ENCODE data around the gene EPN2. TPM values are rescaled to one million over a fixed set of nuclear protein-coding genes. Genes with fewer than 3 reads are reported as not detected.

EPN2 gene
- total RNA-seq, 2 donors from 2014 or later: 28.7 to 47.9 TPM

DNA sequence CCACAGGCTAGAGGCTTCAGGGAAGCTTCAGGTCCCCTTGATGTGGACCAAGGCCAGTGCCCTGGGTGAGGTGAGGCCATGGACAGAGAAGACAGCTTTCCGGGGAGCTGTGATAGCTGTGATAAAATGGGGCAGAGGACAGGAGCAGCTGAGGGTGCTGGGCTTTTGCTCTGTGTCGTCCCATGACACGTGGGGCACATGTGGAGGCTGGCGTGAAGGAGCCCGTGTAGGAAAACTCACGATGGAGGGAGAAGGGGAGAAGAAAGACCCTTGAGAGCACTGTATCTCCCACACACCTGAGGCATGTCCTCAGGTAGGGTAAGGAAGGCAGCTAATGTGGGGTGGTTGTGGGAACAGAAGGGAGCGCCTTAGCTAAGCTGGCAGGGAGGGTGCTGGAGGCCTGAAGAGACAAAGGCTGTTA lies 104.1 kb downstream of the EPN2 start:
- Histone ChIP-seq H3K27me3 (replicated peaks; ENCODE audit: insufficient read depth) (no peaks in the 10 kb centered on the region), H3K9me3 (no peaks in the 10 kb centered on the region), H3K4me1 (ENCODE audit: control insufficient read depth in 1 of 2, low read depth in 2 of 2) (peaks cover 7 to 18% of the 10 kb centered on the region in 2 donors), H3K36me3 (no peaks in the 10 kb centered on the region), H3K27ac (no peak overlapping the region), H3K4me3 (no peak overlapping the region)
- TF ChIP-seq CTCF (IDR thresholded peaks at IDR 0.05): no peak
- DNase-seq (ENCODE audit: low spot score) (no peak), ATAC-seq (ENCODE audit: insufficient number of reproducible peaks, low FRiP score, low read depth) (no peak)

- no peak for TF ChIP-seq CTCF (IDR thresholded peaks at IDR 0.05)
- no peak overlapping the region for H3K27ac ChIP-seq
These were observed 104.8 kb downstream of the EPN2 start for GRCh38 chr17:19341641-19342610.

GRCh38 chr17:19342611-19343255 lies 105.6 kb downstream of the EPN2 start:
- TF ChIP-seq CTCF (IDR thresholded peaks at IDR 0.05): no peak
- ATAC-seq (ENCODE audit: insufficient number of reproducible peaks, low FRiP score, low read depth) (no peak), DNase-seq (ENCODE audit: low spot score) (no peak)
- no peaks in the 10 kb centered on the region for H3K27me3 ChIP-seq (replicated peaks; ENCODE audit: insufficient read depth)
- no peaks in the 10 kb centered on the region for H3K9me3 ChIP-seq
- peaks cover 19 to 33% of the 10 kb centered on the region in 2 donors for H3K4me1 ChIP-seq (ENCODE audit: control insufficient read depth in 1 of 2, low read depth in 2 of 2)
- H3K27ac ChIP-seq: no peak overlapping the region
- H3K4me3 ChIP-seq: no peak overlapping the region
- no peaks in the 10 kb centered on the region for H3K36me3 ChIP-seq

More at GRCh38 chr17:19341641-19342610, 104.8 kb downstream of the EPN2 start:
- Histone ChIP-seq H3K27me3 (replicated peaks; ENCODE audit: insufficient read depth) (no peaks in the 10 kb centered on the region), H3K4me3 (no peak overlapping the region), H3K36me3 (no peaks in the 10 kb centered on the region), H3K4me1 (ENCODE audit: control insufficient read depth in 1 of 2, low read depth in 2 of 2) (peaks cover 11 to 25% of the 10 kb centered on the region in 2 donors), H3K9me3 (no peaks in the 10 kb centered on the region)
- ATAC-seq (ENCODE audit: insufficient number of reproducible peaks, low FRiP score, low read depth) (no peak), DNase-seq (ENCODE audit: low spot score) (no peak)

DNA sequence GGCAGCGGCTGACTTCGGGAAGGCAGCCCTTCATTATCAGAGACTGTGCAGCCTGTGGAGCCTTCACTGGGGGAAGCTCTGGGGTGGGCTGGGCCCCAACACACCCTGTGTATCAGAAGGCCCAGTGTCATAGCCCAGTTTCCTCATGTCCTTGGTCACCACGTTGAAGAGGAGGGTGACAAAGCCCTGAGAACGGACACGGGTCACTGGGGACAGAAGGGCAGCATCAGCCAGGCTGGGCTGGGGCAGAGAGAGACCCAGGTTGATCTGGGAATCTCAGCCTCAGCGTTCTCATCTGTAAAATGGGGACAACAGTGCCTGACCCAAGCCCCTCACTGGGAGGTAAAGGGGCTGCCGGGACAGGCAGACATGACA lies 106.1 kb downstream of the EPN2 start:
- no peaks in the 10 kb centered on the region for H3K36me3 ChIP-seq
- DNase-seq (ENCODE audit: low spot score) (no peak), ATAC-seq (ENCODE audit: insufficient number of reproducible peaks, low FRiP score, low read depth) (no peak)
- H3K4me1 ChIP-seq (ENCODE audit: control insufficient read depth in 1 of 2, low read depth in 2 of 2): peaks cover 19 to 36% of the 10 kb centered on the region in 2 donors
- H3K27ac ChIP-seq: no peak overlapping the region
- no peaks in the 10 kb centered on the region for H3K9me3 ChIP-seq
- H3K4me3 ChIP-seq: no peak overlapping the region
- TF ChIP-seq CTCF (IDR thresholded peaks at IDR 0.05): no peak
- no peaks in the 10 kb centered on the region for H3K27me3 ChIP-seq (replicated peaks; ENCODE audit: insufficient read depth)

DNA sequence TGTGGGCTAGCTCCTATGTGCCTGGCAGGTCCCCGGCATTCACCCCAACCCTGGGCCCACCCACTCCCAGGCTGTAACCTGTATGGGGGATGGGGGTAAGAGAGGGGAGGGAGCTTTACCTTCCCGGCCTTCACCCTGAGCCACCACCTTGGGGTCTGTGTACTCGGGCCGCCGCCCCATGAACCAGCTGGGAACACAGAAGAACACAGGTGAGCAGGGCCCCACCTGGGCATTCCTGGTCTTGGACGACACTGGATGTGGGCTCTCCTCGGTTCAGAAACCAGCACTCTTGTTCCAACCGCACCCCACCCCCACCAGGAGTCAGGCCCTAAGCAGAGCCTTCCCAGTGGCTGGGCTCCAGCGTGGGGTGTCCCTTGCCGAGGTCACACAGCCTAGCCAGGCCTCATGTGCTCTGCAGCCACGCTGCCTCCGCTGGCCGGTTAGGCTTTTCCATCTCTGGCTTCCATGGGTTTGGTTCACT lies 106.5 kb downstream of the EPN2 start:
- Histone ChIP-seq H3K36me3 (no peaks in the 10 kb centered on the region), H3K4me1 (ENCODE audit: control insufficient read depth in 1 of 2, low read depth in 2 of 2) (peaks cover 19 to 36% of the 10 kb centered on the region in 2 donors), H3K27ac (no peak overlapping the region), H3K27me3 (replicated peaks; ENCODE audit: insufficient read depth) (no peaks in the 10 kb centered on the region), H3K4me3 (no peak overlapping the region), H3K9me3 (no peaks in the 10 kb centered on the region)
- DNase-seq (ENCODE audit: low spot score): no peak
- no peak for ATAC-seq (ENCODE audit: insufficient number of reproducible peaks, low FRiP score, low read depth)
- no peak for TF ChIP-seq CTCF (IDR thresholded peaks at IDR 0.05)
